T-cell (primary cell): ENCODE data around the gene CCL4. TPM values are rescaled to one million over a fixed set of nuclear protein-coding genes. Genes with fewer than 3 reads are reported as not detected.
"Not testable (repeated sequence)": the region's sequence is repeated elsewhere in the genome, so short reads cannot be mapped to it uniquely, and the experiment has no call there.

Experiments
- ATAC-seq, 4 experiments: fragments of 200-7000 bp in 3 of 4; fragments of 150-1000 bp in 1 of 4; cut with Tn5 transposase; replicated peaks in 1 of 4; 1 replicate in 3 of 4; 2 replicates in 1 of 4; pipeline ENCODE4 v1.10.0; 2021; ENCODE audit warnings: moderate library complexity in 3 of 4, mild to moderate bottlenecking in 2 of 4, moderate number of reproducible peaks in 1 of 4
- CTCF ChIA-PET, 2 donors: fragments of 300-600 bp; sonication (Branson Sonifier 250); formaldehyde crosslinking; loops; one replicate each; lab custom pipeline; 2022; ENCODE audit warnings: antibody characterized with exemption in 2 of 2; lab: Charles Lee
- POLR2A ChIA-PET, 2 donors: fragments of 300-600 bp; sonication (Branson Sonifier 250); formaldehyde crosslinking; loops; one replicate each; lab custom pipeline; 2022; ENCODE audit warnings: antibody characterized with exemption in 2 of 2; lab: Charles Lee
- DNase-seq, 35 experiments: peaks; one replicate each; pipeline versions ENCODE4 v3.0.0 to v3.0.0-alpha.2; 2013 to 2023
- H3K27ac ChIP-seq: one replicate; pipeline ENCODE4 v1.5.1; 2013; ENCODE audit warnings: low read length
- H3K27me3 ChIP-seq, 2 experiments: replicated peaks in 1 of 2; 1 replicate in 1 of 2; 2 replicates in 1 of 2; pipeline versions ENCODE4 v1.6.1 to v1.7.0; 2013; ENCODE audit warnings: low read length in 1 of 2, mixed read lengths in 1 of 2; ENCODE audit not compliant: control insufficient read depth in 2 of 2, insufficient read depth in 2 of 2; ENCODE audit errors: extremely low read depth in 1 of 2
- H3K36me3 ChIP-seq, 2 donors: 1 replicate in 1 of 2; 2 replicates in 1 of 2; pipeline versions ENCODE4 v1.6.1 to v1.7.0; 2013; ENCODE audit warnings: low read length in 1 of 2; ENCODE audit not compliant: control insufficient read depth in 2 of 2, insufficient read depth in 1 of 2; ENCODE audit errors: extremely low read depth in 1 of 2
- H3K4me1 ChIP-seq, 2 experiments: 1 replicate in 1 of 2; 2 replicates in 1 of 2; pipeline versions ENCODE4 v1.6.1 to v1.7.0; 2013; ENCODE audit warnings: low read length in 2 of 2, mixed read lengths in 1 of 2; ENCODE audit not compliant: insufficient read depth in 2 of 2, control insufficient read depth in 1 of 2; ENCODE audit errors: extremely low read depth in 1 of 2
- H3K4me3 ChIP-seq, 2 donors: 1 replicate in 1 of 2; 2 replicates in 1 of 2; pipeline versions ENCODE4 v1.5.1 to v1.7.0; 2013; ENCODE audit warnings: mild to moderate bottlenecking in 2 of 2, low read length in 1 of 2, moderate library complexity in 1 of 2; ENCODE audit not compliant: control insufficient read depth in 1 of 2; ENCODE audit errors: extremely low read depth in 1 of 2
- H3K9me3 ChIP-seq: 2 replicates; pipeline ENCODE4 v1.7.0; 2013
- H3K27ac Mint-ChIP-seq, 2 donors: one replicate each; pipeline ENCODE4 v1.8.0; 2020 to 2021; ENCODE audit warnings: mild to moderate bottlenecking in 2 of 2, mixed read lengths in 2 of 2
- H3K27me3 Mint-ChIP-seq, 2 donors: one replicate each; pipeline ENCODE4 v1.8.0; 2021 to 2022; ENCODE audit warnings: mixed read lengths in 2 of 2
- H3K36me3 Mint-ChIP-seq: one replicate; pipeline ENCODE4 v1.8.0; 2021; ENCODE audit warnings: mixed read lengths
- H3K4me1 Mint-ChIP-seq, 3 donors: one replicate each; pipeline ENCODE4 v1.8.0; 2020 to 2022; ENCODE audit warnings: mixed read lengths in 3 of 3, mild to moderate bottlenecking in 1 of 3
- H3K4me3 Mint-ChIP-seq, 3 donors: one replicate each; pipeline ENCODE4 v1.8.0; 2020 to 2022; ENCODE audit warnings: mild to moderate bottlenecking in 3 of 3, mixed read lengths in 3 of 3, moderate library complexity in 3 of 3
- H3K9me3 Mint-ChIP-seq, 3 donors: one replicate each; pipeline ENCODE4 v1.8.0; 2020 to 2022; ENCODE audit warnings: mixed read lengths in 3 of 3
- WGBS: methylation state at CpG from one replicate; pipeline ENCODE4 v1.1.5; 2013; ENCODE audit warnings: missing lambda C conversion rate; ENCODE audit not compliant: insufficient coverage; 5-methylcytosine and 5-hydroxymethylcytosine counted together
- total RNA-seq, 35 experiments: library from RNA in 6 of 35; stranded (reverse) in 6 of 35; fragments of 120-200 nt in 1 of 35; gene quantifications; one replicate each; pipeline versions ENCODE4 v1.2.1 to v1.2.4 and lab custom pipeline; 2013 to 2026

Gene CCL4
- 10 to 100 TPM in 3 of 5 donors, 1 to 10 TPM in 2; 6.2 to 20.4 (median 16.1) TPM for total RNA-seq
- total RNA-seq (2013): 49.2 TPM
- 1.7 to 1,583 (median 49.8) reads per million in 29 experiments for total RNA-seq (lab: John Stamatoyannopoulos, UW)

DNA sequence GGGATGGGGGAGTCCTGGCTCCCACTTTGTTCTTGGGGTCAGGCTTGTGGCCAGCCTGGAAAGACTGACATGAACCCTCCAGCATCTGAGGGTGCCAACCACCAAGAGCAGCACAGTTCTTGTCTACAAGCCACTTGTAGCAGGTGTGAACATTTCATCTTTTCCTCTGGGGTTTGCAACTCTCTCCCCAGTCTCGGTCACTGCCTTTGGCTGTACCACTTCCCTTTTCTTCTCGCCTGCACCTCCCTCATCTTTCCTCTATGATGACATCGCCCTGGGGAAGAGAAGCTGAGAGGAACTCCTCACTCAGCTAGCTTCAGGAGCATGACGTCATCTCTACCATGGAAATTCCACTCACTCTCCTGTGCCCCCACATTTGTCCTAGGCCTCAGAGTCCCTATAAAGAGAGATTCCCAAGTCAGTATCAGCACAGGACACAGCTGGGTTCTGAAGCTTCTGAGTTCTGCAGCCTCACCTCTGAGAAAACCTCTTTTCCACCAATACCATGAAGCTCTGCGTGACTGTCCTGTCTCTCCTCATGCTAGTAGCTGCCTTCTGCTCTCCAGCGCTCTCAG is at the start of gene CCL4:
CCL4 (plus strand) TSS at position 427 of the 575 bp plus-strand sequence; CDS start at position 506, 79 bp downstream.
- DNase-seq: peak in 28 of 35 experiments; percentile 9 to 67 (median 36)
- not testable (repeated sequence) for H3K36me3 Mint-ChIP-seq, H3K27me3 ChIP-seq, H3K9me3 Mint-ChIP-seq, H3K9me3 ChIP-seq, H3K36me3 ChIP-seq
- peaks cover 0 to 45% of the 10 kb centered on the region in 2 experiments for H3K4me1 ChIP-seq
- CTCF ChIA-PET: interaction anchor here in 1 of 2 donors (0.9 kb wide), 1 partner anchor 21 kb away, joined by 3 read pairs; no protein-coding TSS in a partner anchor
- 0% methylated on average over 1 of the region's 6 CpGs for WGBS
- peaks cover 15 to 41% of the 10 kb centered on the region in 2 donors for H3K27me3 Mint-ChIP-seq
- peak within 1 kb of the TSS; percentile 68 for H3K27ac ChIP-seq
- peak; percentile 47 to 80 (median 70) for ATAC-seq
- H3K4me1 Mint-ChIP-seq: peaks cover 0 to 36% (median 25%) of the 10 kb centered on the region in 3 donors
- peak within 1 kb of the TSS; percentile 84 to 95 for H3K27ac Mint-ChIP-seq
- peak within 1 kb of the TSS in 1 of 2 donors; percentile 35 for H3K4me3 ChIP-seq
- peak within 1 kb of the TSS; percentile 60 to 82 (median 72) for H3K4me3 Mint-ChIP-seq
- POLR2A ChIA-PET: interaction anchor here in 1 of 2 donors (0.6 kb wide), 1 partner anchor 340 kb away, joined by 6 read pairs; no protein-coding TSS in a partner anchor

DNA sequence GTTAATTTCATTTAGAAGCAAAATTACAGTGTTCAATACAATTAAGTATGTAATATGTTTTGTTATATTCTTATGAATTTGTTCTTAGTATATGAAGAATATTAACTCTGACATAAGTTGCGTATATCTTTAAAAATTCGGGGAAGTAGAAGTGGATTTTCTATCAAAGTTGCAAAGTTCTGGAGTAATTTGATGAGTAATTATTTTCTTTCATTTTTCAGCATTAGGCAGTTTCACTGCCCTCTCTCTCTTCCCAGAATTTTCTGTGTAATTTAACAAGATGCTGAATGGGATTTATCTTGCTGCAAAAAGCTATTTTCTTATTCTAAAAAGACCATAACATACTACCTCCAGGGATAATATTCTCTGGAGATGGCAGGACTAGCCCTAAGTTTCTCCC is 48.5 kb upstream of the CCL4 start:
- Histone ChIP-seq H3K4me1 (no peaks in the 10 kb centered on the region), H3K27me3 (no peaks in the 10 kb centered on the region), H3K27ac (no peak overlapping the region), H3K9me3 (no peaks in the 10 kb centered on the region), H3K36me3 (no peaks in the 10 kb centered on the region), H3K4me3 (no peak overlapping the region)
- CTCF ChIA-PET: no interaction called here
- no peaks in the 10 kb centered on the region for H3K36me3 Mint-ChIP-seq
- WGBS: no CpG with 5 or more reads among the region's 2 CpGs
- H3K27me3 Mint-ChIP-seq: peaks cover 5 to 9% of the 10 kb centered on the region in 2 donors
- no peak for DNase-seq
- no peak overlapping the region for H3K4me3 Mint-ChIP-seq
- POLR2A ChIA-PET: no interaction called here
- no peaks in the 10 kb centered on the region for H3K4me1 Mint-ChIP-seq
- H3K27ac Mint-ChIP-seq: no peak overlapping the region
- H3K9me3 Mint-ChIP-seq: peaks cover under 1 to 16% (median 7%) of the 10 kb centered on the region in 3 donors
- ATAC-seq: no peak

DNA sequence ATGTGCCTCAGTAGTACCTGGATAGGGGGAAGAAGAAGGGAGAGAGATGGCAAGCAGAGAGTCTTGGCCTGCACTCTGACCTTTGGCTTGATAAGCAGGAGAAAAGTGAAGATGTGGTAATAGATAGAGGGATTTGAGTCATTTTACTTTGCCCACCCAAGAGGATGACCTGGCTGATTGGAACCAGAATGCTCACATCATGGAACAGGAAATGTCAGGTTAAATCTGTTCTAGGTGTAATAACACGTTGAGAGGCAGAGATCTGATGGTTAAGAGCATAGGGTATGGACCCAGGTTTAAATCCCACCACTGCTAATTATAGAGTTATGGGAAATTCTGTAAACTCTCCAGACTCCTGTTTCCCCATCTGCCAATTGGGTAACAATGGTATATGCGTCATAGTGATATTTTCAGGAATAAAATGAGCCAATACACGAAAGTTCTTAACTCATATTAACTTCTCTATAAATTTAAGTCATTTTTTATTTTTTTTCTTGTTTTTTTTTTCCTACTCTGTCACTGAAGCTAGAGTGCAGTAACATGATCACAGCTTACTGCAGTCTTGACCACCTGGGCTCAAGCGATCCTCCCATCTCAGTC is 47.6 kb upstream of the CCL4 start:
- H3K4me1 Mint-ChIP-seq: no peaks in the 10 kb centered on the region
- Histone ChIP-seq H3K4me1 (no peaks in the 10 kb centered on the region), H3K9me3 (no peaks in the 10 kb centered on the region), H3K27ac (no peak overlapping the region), H3K4me3 (no peak overlapping the region), H3K27me3 (no peaks in the 10 kb centered on the region), H3K36me3 (no peaks in the 10 kb centered on the region)
- peaks cover 4 to 8% of the 10 kb centered on the region in 2 donors for H3K27me3 Mint-ChIP-seq
- H3K36me3 Mint-ChIP-seq: no peaks in the 10 kb centered on the region
- CTCF ChIA-PET: no interaction called here
- WGBS: no CpG with 5 or more reads among the region's 4 CpGs
- peaks cover 0 to 11% (median 5%) of the 10 kb centered on the region in 3 donors for H3K9me3 Mint-ChIP-seq
- POLR2A ChIA-PET: no interaction called here
- no peak for DNase-seq
- ATAC-seq: no peak
- H3K4me3 Mint-ChIP-seq: no peak overlapping the region
- no peak overlapping the region for H3K27ac Mint-ChIP-seq

DNA sequence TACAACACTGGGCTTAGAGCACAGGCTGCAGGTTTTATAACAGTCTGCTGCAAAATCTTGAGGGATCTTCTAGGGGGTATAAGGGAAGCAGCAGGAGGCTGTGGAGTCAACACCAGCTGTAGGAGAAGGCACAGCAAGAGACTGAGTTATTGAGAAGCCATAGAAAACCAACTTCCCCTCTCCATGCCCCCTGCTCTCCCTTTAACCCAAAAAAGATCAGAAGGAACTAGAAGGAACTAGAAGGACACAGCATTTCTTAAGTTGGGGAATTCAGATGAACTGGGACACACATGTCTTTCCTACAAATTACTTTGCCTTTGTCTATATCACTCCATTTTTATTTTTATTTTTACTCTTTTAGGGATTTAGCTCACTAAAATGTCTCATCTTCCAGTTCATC is 45.7 kb upstream of the CCL4 start:
- ATAC-seq: no peak
- Histone ChIP-seq H3K27me3 (no peaks in the 10 kb centered on the region), H3K36me3 (no peaks in the 10 kb centered on the region), H3K27ac (no peak overlapping the region), H3K4me3 (no peak overlapping the region), H3K9me3 (no peaks in the 10 kb centered on the region), H3K4me1 (no peaks in the 10 kb centered on the region)
- Mint-ChIP-seq H3K4me1 (no peaks in the 10 kb centered on the region), H3K27ac (no peak overlapping the region), H3K36me3 (no peaks in the 10 kb centered on the region), H3K4me3 (no peak overlapping the region), H3K27me3 (peaks cover 8 to 15% of the 10 kb centered on the region in 2 donors), H3K9me3 (no peaks in the 10 kb centered on the region)
- CTCF ChIA-PET: no interaction called here
- POLR2A ChIA-PET: no interaction called here
- no peak for DNase-seq

DNA sequence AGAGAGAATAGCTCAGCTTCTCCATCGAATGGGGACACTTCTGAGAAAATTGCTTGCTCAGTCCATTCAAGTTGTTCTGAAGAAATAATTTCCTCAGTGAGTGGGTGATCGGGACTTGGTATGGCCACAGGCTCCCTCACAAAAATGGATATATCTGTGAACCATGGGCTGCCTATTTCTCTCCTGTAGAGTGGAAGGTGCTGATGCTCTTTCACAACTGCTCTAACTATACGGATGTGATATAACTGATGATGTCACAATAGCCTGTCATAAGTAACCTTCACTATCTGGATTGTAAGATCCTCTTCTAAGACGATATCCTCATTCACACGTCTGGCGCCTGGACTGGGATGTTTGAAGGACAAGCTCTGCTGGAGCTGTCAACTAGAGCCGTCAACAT is 44.2 kb upstream of the CCL4 start:
- Histone ChIP-seq H3K4me3 (no peak overlapping the region), H3K36me3 (no peaks in the 10 kb centered on the region), H3K9me3 (no peaks in the 10 kb centered on the region), H3K27ac (no peak overlapping the region), H3K27me3 (no peaks in the 10 kb centered on the region), H3K4me1 (no peaks in the 10 kb centered on the region)
- WGBS: 100% methylated on average over 4 of the region's 7 CpGs
- peaks cover 8 to 15% of the 10 kb centered on the region in 2 donors for H3K27me3 Mint-ChIP-seq
- no peak overlapping the region for H3K27ac Mint-ChIP-seq
- DNase-seq (no peak), ATAC-seq (no peak)
- POLR2A ChIA-PET: no interaction called here
- CTCF ChIA-PET: interaction anchor here in 1 of 2 donors (0.7 kb wide), 1 partner anchor 13 kb away, joined by 7 read pairs; no protein-coding TSS in a partner anchor
- no peaks in the 10 kb centered on the region for H3K9me3 Mint-ChIP-seq
- H3K36me3 Mint-ChIP-seq: no peaks in the 10 kb centered on the region
- no peak overlapping the region for H3K4me3 Mint-ChIP-seq
- H3K4me1 Mint-ChIP-seq: no peaks in the 10 kb centered on the region

DNA sequence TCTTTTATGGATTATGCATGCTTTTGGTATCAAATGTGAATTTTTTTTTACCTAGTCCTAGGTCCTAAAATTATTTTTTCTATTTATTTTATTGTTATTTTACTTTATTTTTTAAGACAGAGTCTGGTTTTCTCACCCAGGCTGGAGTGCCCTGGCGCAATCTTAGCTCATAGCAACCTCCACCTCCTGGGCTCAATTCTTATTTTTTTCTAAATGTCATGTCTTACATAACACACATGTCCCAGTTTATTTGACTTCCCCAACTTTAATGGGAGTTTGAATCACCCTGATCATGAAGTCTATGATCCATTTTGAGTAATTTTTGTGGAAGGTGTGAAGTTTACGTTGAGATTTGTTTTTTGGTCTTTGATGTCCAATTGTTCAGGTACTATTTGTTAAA is 42.8 kb upstream of the CCL4 start:
- WGBS: no CpG with 5 or more reads among the region's 2 CpGs
- ChIA-PET POLR2A (no interaction called here), CTCF (no interaction called here)
- Mint-ChIP-seq H3K27me3 (peaks cover 8 to 15% of the 10 kb centered on the region in 2 donors), H3K4me3 (no peak overlapping the region), H3K9me3 (no peaks in the 10 kb centered on the region), H3K27ac (no peak overlapping the region), H3K4me1 (peaks cover 0 to 3% (median 0%) of the 10 kb centered on the region in 3 donors), H3K36me3 (no peaks in the 10 kb centered on the region)
- Histone ChIP-seq H3K4me3 (no peak overlapping the region), H3K36me3 (no peaks in the 10 kb centered on the region), H3K4me1 (peaks cover 0 to 5% of the 10 kb centered on the region in 2 experiments), H3K27me3 (no peaks in the 10 kb centered on the region), H3K9me3 (no peaks in the 10 kb centered on the region), H3K27ac (no peak overlapping the region)
- DNase-seq: no peak
- ATAC-seq: no peak
